Endothelial cell of umbilical vein (primary cell): ENCODE results near the gene PAGE3. TPM values are rescaled to one million over a fixed set of nuclear protein-coding genes. Genes with fewer than 3 reads are reported as not detected.

ENCODE experiments used
- BruUV-seq: library from RNA; stranded (reverse); fragments of 400-500 nt; replicated peaks from 2 replicates; lab custom pipeline; 2021; lab: Mats Ljungman, UMichigan
- CTCF ChIA-PET: fragments of 300-600, 350-600 bp; sonication (Branson Sonifier 250); formaldehyde crosslinking; loops from one replicate; lab custom pipeline; 2021; ENCODE audit warnings: antibody characterized with exemption, inconsistent platforms; lab: Charles Lee
- POLR2A ChIA-PET: fragments of 300-600, 350-600 bp; sonication (Branson Sonifier 250); formaldehyde crosslinking; loops from one replicate; lab custom pipeline; 2021; ENCODE audit warnings: antibody characterized with exemption, inconsistent platforms; lab: Charles Lee
- DNase-seq: peaks from one replicate; pipeline ENCODE4 v3.0.0-alpha.2; 2011; ENCODE audit warnings: low read depth, low spot score
- FAIRE-seq: peaks from 2 replicates; lab custom pipeline; 2011; peaks lifted over from hg19 to GRCh38; lab: Jason Lieb, UNC
- H2AFZ ChIP-seq: 2 replicates; pipeline ENCODE4 v1.6.0; 2012; ENCODE audit warnings: low read depth, low read length, control low read depth, inconsistent platforms
- H3K27ac ChIP-seq: 2 replicates; pipeline ENCODE4 v1.5.1; 2011; ENCODE audit warnings: low read depth, mild to moderate bottlenecking, control low read depth, low read length, moderate library complexity; ENCODE audit not compliant: insufficient read depth
- H3K27me3 ChIP-seq, 2 experiments: 2 replicates each; pipeline versions ENCODE4 v1.6.0 to v1.6.1; 2011; ENCODE audit warnings: low read length in 2 of 2, mixed read lengths in 1 of 2; ENCODE audit not compliant: control insufficient read depth in 2 of 2, insufficient read depth in 2 of 2
- H3K36me3 ChIP-seq, 2 experiments: 2 replicates in 1 of 2; 3 replicates in 1 of 2; pipeline ENCODE4 v1.5.1; 2011; ENCODE audit warnings: low read length in 2 of 2, mild to moderate bottlenecking in 1 of 2, moderate library complexity in 1 of 2; ENCODE audit not compliant: control insufficient read depth in 2 of 2, insufficient read depth in 2 of 2; ENCODE audit errors: extremely low read depth in 1 of 2
- H3K4me1 ChIP-seq: 3 replicates; pipeline ENCODE4 v1.5.1; 2011; ENCODE audit warnings: mild to moderate bottlenecking, low read length; ENCODE audit not compliant: control insufficient read depth, insufficient read depth; ENCODE audit errors: extremely low read depth
- H3K4me2 ChIP-seq: 2 replicates; pipeline ENCODE4 v1.6.1; 2011; ENCODE audit warnings: low read length, control low read depth, mixed read lengths; ENCODE audit not compliant: insufficient read depth
- H3K4me3 ChIP-seq, 3 experiments: fragments of 200-600 bp in 1 of 3; sonication (generic), shearing (Covaris generic) in 1 of 3; replicated peaks in 1 of 3; 2 replicates each; pipeline ENCODE4 v1.5.1; 2011 to 2016; ENCODE audit warnings: control low read depth in 3 of 3, low read length in 3 of 3, mild to moderate bottlenecking in 2 of 3, inconsistent platforms in 1 of 3, low read depth in 1 of 3, moderate library complexity in 1 of 3; ENCODE audit not compliant: insufficient read depth in 1 of 3
- H3K79me2 ChIP-seq: 2 replicates; pipeline ENCODE4 v1.6.0; 2012; ENCODE audit warnings: low read length, inconsistent platforms; ENCODE audit not compliant: control insufficient read depth, insufficient read depth
- H3K9ac ChIP-seq: replicated peaks from 2 replicates; pipeline ENCODE3; 2011; ENCODE audit warnings: low read length, control low read depth; ENCODE audit not compliant: insufficient read depth; ENCODE audit errors: extremely low read depth
- H3K9me1 ChIP-seq: replicated peaks from 3 replicates; pipeline ENCODE4 v1.6.0; 2011; ENCODE audit warnings: mild to moderate bottlenecking, low read length; ENCODE audit not compliant: control insufficient read depth, insufficient read depth; ENCODE audit errors: extremely low read depth
- H3K9me3 ChIP-seq: replicated peaks from 2 replicates; pipeline ENCODE4 v1.5.1; 2012; ENCODE audit warnings: low read length, inconsistent platforms; ENCODE audit not compliant: control insufficient read depth, insufficient read depth
- H4K20me1 ChIP-seq: replicated peaks from 2 replicates; pipeline ENCODE3; 2011; ENCODE audit warnings: mild to moderate bottlenecking, low read length; ENCODE audit not compliant: control insufficient read depth, insufficient read depth; ENCODE audit errors: extremely low read depth
- EZH2 ChIP-seq: IDR thresholded peaks from 2 replicates; pipeline ENCODE4 v1.6.1; 2012; ENCODE audit warnings: borderline replicate concordance, low read depth, mild to moderate bottlenecking, moderate library complexity, low read length, inconsistent platforms; ENCODE audit not compliant: severe bottlenecking
- POLR2A ChIP-seq: IDR thresholded peaks from 2 replicates; pipeline ENCODE4 v1.6.1; 2012; ENCODE audit warnings: low read depth, mild to moderate bottlenecking, control low read depth, low read length
- POLR2AphosphoS5 ChIP-seq: IDR thresholded peaks from 2 replicates; pipeline ENCODE4 v1.6.1; 2012; ENCODE audit warnings: low read depth, mild to moderate bottlenecking, control low read depth, low read length, moderate library complexity; ENCODE audit not compliant: insufficient read depth
- dilution Hi-C: fragments of 300-500 bp; cut with MboI; formaldehyde crosslinking; loops from one replicate; pipeline ENCODE4 v1.15.0; 2019; ENCODE audit warnings: low sequenced_read_pairs; ENCODE audit not compliant: extremely low pct_ligation_motif_present
- intact Hi-C: fragments of 100-400 bp; cut with micrococcal nuclease; formaldehyde crosslinking; loops from one replicate; pipeline ENCODE4 v1.10.0; 2022
- polyA plus RNA-seq, 4 experiments: library from polyadenylated mRNA; depleted of rRNA in 3 of 4; stranded (reverse) in 3 of 4; unstranded in 1 of 4; fragments of >200 nt; gene quantifications; 2 replicates each; pipeline versions ENCODE4 v1.2.1 to v1.2.3, GENCODE V29; 2011 to 2012; ENCODE audit warnings: missing spikeins in 1 of 4
- total RNA-seq: library from RNA; stranded (reverse); gene quantifications from 2 replicates; pipeline ENCODE4 v1.2.3, GENCODE V29; 2021
- TF ChIP-seq, protein P1 (sequence below), 2 donors: IDR thresholded peaks; 1 replicate in 1 of 2; 2 replicates in 1 of 2; pipeline ENCODE4 v1.5.1; 2011; ENCODE audit warnings: low read length in 2 of 2, mild to moderate bottlenecking in 2 of 2, moderate library complexity in 2 of 2, control low read depth in 1 of 2, inconsistent platforms in 1 of 2, low read depth in 1 of 2; ENCODE audit not compliant: insufficient read depth in 1 of 2; ENCODE audit errors: extremely low read depth in 1 of 2

PAGE3 gene
- total and polyA plus RNA-seq, 2 donors (not counting 3 experiments of a cell fraction or from before 2014, with no cell fraction given): not detected

DNA sequence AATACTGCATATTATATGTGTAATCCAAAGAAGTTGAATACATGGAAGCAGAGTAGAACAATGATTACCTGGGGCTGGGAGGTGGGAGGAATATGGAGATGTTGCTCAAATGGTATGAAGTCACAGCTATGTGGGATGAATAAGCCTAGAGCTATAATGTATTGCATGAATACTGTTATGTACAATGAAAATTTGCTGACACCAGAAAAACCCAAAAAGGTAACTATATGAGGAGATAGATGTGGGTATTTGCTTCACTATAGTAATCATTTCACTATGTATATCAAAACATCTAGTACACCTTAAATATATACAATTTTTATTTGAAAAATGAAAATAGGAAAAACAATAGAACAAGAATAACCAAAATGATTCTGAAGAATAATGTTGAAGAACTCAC, 11.2 kb downstream of the PAGE3 start:
- Histone ChIP-seq H3K4me3 (no peak overlapping the region), H4K20me1 (no peaks in the 10 kb centered on the region), H3K79me2 (no peaks in the 10 kb centered on the region), H3K27ac (no peak overlapping the region), H2AFZ (no peak overlapping the region), H3K36me3 (no peaks in the 10 kb centered on the region), H3K27me3 (no peaks in the 10 kb centered on the region), H3K9me1 (no peaks in the 10 kb centered on the region), H3K4me1 (no peaks in the 10 kb centered on the region), H3K9ac (no peak overlapping the region), H3K4me2 (no peak overlapping the region), H3K9me3 (no peaks in the 10 kb centered on the region)
- DNase-seq (no peak), FAIRE-seq (no peak)
- TF ChIP-seq, protein P1, sequence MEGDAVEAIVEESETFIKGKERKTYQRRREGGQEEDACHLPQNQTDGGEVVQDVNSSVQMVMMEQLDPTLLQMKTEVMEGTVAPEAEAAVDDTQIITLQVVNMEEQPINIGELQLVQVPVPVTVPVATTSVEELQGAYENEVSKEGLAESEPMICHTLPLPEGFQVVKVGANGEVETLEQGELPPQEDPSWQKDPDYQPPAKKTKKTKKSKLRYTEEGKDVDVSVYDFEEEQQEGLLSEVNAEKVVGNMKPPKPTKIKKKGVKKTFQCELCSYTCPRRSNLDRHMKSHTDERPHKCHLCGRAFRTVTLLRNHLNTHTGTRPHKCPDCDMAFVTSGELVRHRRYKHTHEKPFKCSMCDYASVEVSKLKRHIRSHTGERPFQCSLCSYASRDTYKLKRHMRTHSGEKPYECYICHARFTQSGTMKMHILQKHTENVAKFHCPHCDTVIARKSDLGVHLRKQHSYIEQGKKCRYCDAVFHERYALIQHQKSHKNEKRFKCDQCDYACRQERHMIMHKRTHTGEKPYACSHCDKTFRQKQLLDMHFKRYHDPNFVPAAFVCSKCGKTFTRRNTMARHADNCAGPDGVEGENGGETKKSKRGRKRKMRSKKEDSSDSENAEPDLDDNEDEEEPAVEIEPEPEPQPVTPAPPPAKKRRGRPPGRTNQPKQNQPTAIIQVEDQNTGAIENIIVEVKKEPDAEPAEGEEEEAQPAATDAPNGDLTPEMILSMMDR (IDR thresholded peaks at IDR 0.05; ENCODE audit: extremely low read depth in 1 of 2, insufficient read depth in 1 of 2, low read depth in 1 of 2, low read length in 2 of 2): no peak
- no peak for TF ChIP-seq EZH2
- no peak for TF ChIP-seq POLR2AphosphoS5
- ChIA-PET CTCF (no interaction called here), POLR2A (no interaction called here)
- no TSS peak for BruUV-seq
- dilution Hi-C loops (no loop called here), intact Hi-C loops (no loop called here)

DNA sequence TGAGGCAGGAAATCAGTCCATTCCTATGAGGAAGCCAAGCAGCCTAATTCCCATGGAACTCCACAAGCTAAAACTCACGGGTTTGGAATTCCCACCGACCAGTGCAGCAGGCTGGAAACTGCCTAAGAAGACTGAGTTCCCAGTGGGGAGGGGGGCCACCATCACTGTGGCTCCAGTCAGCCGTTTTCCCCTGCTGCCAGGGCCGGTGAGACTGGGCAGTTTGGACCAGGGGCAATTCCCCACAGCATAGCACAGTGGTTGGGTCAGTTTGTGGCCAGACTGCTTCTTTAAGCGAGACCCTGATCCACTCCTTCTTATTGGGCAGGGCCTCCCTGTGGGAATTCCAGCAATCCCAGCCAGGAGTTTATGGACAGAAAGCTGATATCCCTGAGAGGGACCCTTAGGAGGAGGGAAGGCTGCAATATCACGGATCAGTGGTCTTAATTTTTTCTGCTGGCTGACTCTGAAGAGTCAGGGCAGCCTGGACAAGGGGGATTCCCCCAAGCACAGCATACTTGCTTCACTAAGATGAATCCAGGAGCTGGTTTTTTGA, 23.9 kb downstream of the PAGE3 start:
- ChIA-PET CTCF (no interaction called here), POLR2A (no interaction called here)
- no peak overlapping the region for H3K27ac ChIP-seq
- no peaks in the 10 kb centered on the region for H4K20me1 ChIP-seq
- intact Hi-C loops: no loop called here
- H3K36me3 ChIP-seq: no peaks in the 10 kb centered on the region
- no peaks in the 10 kb centered on the region for H3K79me2 ChIP-seq
- TF ChIP-seq POLR2A: no peak
- H3K9me3 ChIP-seq: no peaks in the 10 kb centered on the region
- no peaks in the 10 kb centered on the region for H3K4me1 ChIP-seq
- H2AFZ ChIP-seq: no peak overlapping the region
- H3K4me3 ChIP-seq: no peak overlapping the region
- H3K9ac ChIP-seq: no peak overlapping the region
- H3K4me2 ChIP-seq: no peak overlapping the region
- FAIRE-seq: no peak
- no peak for DNase-seq
- dilution Hi-C loops: no loop called here
- no TSS peak for BruUV-seq
- H3K9me1 ChIP-seq: no peaks in the 10 kb centered on the region
- H3K27me3 ChIP-seq: no peaks in the 10 kb centered on the region
